Stimulated activated CD8-positive, alpha-beta memory T cell treated with anti-CD3 and anti-CD28 coated beads, Interleukin-12 subunit alpha, Interleukin-12 subunit beta, amount 100 ng/mL, for 1 hour (primary cell): ENCODE measurements around the gene ARHGAP15.

Source experiments
- DNase-seq: peaks from one replicate; pipeline ENCODE4 v3.0.0-alpha.2; 2020; ENCODE audit warnings: low read depth

ARHGAP15 gene

DNA sequence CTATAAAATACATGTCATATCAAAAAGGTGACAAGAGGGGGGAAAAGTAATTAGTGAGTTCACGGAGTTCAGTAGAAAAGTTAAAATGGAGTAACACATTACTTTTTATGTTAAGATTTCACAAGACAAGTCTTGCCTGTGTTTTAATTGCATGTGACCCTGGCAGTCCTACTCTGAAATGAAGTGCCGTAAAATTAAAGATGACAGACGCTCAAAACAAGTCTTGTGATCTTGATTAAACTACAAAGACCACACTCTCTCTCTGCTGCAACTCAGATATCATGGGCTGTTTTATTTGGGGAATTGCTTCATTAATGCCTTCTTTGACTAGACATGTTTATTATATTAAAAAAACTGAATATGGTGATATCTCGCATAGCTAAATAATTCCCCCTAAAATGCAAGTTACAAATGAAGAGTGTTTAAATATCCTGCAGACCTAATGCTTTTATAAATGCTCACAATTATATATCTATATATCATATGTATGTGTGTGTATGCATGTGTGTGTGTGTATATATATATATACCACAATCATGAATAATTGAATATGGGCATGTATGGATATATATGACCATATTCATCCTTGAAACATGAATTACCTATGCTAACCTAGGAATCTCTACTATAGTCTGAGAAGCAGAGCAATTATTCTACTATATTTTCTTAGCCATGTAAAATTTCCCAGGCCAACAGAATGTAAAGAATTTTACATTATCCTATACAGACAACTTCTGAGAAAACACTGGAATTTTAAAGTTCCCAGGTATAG lies 647.5 kb downstream of the ARHGAP15 start:
- no peak for DNase-seq

DNA sequence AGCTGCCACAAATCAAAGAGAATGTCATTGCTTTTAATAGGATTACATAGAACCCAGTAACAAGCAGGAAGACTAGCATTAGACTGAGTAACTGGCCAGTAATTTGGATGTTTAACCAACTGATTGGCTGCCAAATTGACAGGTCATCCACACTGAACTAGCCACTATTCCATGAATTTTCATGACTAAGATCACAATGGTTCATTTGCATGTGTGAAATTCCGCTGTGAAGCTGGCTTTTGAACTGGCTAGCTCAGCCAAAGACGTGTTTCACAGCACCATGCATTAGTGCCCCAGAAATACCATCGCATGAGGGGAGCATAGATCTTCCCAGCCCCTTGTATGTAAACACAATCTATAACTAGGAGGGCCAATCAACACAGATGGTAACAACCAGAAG lies 649.8 kb downstream of the ARHGAP15 start:
- DNase-seq: no peak

DNA sequence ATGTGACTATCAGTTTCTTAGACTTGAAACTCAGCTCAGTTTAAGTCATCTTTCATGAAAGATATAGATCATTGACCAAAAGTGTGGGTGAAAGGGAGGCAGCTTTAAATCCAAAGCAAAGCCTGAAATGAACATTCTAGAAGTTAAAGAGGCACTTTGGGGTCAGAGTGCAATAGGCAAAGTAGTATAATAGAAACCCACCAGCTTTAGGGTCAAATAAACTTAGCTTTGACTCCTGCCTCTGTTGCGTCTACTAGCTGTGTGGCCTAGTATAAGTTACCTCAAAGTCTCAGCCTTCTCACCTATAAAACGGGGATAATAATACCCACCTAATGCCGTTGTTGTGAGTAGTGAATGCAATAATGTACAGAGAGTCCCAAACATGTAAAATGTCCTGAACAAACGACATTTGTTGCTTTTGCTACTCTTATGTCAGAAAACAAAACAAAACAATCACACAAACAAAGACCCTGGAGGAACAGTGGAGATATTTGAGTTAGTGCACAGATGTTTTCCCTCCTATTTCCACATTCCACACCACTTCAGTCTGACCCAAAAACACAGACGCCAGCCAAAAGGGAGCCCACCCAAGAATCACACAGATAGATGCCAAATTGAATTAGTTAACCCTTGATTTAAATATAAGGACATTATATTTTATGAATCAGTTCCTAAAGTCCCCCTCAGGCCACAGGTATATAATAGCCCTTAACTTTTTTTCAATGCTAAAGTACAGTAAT lies 657.0 kb downstream of the ARHGAP15 start:
- DNase-seq: no peak

DNA sequence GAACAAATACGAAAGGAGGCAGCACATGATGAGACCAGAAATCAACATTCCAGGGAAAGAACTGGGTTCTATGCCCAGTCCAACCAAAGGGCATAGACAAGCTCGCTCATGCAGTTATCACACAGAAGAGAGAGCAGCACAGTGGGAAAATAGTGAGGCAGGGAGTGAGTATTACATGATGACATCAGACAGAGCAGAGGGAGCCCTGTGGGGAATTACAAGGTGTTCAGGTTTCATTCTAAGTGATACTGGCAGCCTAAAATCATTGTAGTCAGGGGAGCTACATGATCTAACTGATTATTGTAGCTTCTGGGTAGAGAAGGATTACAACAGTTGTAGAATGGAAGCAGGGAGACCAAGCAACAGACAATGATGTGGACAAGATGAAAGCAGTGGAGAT lies 658.5 kb downstream of the ARHGAP15 start:
- DNase-seq: no peak

DNA sequence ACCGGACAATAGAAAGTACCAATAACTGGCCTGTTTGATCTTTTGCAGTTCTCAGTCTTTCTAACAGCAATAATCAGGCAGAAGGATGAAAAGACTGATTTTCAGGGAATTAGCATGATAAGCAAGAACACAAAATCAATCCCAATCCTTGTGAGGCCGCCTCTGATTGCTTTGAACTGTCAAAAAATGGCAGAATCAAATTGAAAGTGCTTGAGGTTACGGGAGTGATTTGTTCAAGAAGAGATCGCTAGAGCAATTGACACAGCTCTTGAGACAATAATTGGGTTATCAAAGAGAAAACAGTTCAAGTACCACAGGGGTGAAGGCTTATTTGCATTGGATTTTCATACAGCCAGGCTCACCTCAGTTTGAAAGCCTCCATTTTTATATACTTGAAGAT lies 663.4 kb downstream of the ARHGAP15 start:
- no peak for DNase-seq

DNA sequence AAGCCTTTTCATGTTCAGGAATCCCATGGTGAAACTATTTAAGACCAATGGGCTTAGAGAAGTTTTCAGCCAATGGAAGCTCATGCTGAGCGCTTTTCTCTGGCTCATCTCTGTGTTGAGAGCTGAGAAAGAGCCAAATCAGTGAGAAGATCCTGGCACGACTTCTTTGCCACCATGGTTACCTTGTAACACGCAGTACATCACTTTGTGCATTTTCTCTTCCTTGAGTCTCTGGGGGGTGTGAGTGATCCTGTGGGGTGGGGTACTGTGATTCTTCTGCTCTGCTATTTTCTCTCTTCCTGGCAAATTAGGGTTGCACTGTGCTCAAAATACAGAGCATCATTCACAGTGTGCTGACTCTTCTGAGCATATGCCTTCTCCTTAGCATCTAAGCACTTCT lies 664.2 kb downstream of the ARHGAP15 start:
- DNase-seq: no peak

DNA sequence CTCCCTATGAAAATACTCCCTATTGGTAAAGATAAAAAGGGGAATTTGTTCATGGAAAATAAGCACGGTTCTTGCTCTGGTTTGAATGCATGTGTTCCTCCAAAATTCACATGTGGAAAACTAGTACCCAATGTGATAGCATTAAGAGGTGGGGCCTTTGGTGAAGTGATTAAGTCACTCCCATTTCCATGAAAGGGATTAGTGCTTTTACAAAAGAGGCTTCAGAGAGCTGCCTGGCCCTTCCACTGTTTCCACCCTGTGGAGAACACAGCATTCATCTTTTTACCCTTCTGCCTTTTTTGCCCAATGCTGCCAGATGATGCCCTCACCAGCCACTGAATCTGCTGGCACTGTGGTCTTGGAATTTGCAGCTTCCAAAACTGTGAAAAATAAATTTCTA lies 666.8 kb downstream of the ARHGAP15 start:
- no peak for DNase-seq

DNA sequence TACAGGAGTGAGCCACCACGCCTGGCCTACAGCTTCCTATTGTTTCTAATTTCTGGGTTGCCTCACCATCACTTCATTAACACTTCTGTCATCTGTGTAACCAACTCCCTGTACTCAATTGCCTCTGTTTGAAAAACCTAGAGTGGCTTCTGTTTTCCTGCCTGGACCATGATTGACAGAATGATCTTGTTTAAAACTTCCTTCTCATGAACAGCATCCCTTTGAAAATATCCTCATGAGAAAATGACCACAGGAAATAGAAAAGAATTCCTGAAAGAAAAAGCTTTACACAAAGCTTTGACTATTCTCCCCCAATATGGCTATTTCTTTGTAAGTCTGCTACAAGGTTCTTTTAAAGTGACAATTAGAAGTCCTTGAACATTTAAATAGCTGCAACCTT lies 672.3 kb downstream of the ARHGAP15 start:
- no peak for DNase-seq

DNA sequence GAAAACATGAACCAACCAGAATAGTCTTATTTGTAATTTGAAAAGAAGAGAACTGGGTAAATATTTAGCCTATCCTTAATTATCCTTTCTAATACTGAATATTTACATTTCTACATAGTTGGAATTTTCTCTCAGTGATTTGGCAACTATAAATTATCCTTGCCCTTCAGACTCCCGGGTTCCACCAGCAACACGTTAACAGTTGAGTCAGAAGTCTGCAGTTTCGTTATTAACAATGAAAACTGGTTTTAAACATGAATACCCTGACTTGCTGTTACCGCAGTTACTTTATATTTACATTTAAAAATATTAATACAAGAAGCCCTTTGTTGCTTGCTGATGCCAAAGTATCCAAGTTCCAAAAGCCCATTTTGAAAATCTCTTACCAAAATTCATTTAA lies 673.0 kb downstream of the ARHGAP15 start:
- no peak for DNase-seq

DNA sequence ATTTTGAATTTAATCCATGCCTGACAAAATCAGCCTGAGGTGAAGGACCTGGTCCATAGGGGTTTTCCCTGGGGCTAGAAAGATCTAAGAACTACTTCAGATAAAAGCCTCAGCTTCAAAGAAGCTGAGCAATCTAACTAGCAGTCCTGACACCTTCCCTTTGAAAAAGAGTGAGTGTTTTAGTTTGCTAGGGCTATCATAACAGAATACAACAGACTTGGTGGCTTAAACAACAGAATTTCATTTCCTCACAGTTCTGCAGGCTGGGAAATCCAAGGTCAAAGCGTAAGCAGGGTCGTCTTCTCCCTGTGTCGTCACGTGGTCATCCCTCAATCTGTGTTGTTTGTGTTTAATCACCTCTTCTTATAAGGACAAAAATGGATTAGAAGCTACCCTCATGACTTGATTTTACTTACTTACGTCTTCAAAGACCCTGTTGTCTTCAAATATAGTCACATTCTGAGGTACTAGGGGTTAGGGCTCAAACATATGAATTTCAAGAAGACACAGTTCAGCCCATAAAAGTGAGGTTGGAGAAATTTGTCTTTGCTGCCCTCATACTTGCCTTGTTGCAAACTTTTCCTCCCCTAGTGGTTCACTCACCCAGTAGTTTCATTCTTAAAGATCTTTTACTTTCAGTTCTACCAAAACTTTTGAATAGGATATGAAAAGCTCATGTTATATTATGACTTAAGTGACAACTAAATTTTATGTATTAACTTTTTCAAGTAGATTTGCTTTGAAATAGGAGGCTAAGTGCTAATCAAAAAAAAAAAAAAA lies 673.8 kb downstream of the ARHGAP15 start:
- DNase-seq: no peak

DNA sequence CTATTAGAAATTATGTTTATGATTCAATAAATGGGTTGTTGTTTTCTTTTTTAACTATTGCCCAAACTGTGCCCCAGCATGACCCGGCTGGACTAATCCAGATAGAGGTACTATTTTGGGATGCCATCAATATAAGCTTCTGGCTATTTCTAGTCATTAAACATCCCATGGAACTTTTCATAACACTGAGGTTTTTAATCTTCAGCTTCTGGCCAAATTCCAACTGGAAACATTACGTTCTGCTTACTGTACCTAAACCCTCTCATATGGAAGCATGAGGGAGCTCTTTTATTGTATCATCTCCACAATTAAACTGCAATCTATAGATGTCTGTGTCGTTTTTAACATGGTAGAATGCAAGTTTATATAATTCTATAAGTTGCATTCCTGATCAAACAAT lies 674.7 kb downstream of the ARHGAP15 start:
- no peak for DNase-seq

DNA sequence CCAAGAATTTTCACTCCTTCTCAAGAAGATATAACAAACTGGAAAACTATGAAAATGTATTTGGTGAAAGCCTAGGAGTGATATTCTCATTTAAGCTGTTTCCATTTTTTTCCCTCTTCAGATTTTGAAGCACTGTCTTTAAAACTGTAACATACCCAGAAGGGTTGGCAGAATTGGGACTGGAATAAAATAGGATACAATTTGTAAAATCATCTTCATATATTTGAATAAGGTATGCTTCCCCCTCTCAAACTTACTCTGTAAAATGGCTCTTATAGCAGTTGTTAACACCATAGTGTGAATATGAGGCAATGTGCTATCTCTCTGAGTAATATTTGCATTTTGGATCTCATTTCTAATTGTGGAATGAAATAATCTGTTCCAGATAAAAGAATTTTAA lies 676.4 kb downstream of the ARHGAP15 start:
- no peak for DNase-seq

DNA sequence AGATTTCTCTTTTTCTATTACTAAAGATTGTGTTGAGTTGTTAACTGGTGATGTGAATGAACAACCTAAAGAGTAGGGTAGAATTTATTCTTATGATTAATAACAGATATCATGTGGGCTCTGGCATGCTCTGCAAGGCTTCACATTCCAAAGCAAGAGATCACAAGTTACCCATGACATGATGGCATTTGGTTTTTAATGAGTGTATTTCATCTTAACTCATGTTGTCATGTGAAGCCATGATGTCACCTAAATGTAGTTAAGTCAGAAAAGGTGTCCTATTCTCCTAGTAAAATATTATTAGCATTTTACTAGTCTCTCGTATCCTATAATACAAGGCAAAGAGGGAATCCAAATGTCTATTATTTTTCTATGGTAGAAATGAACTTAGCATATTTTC lies 678.0 kb downstream of the ARHGAP15 start:
- DNase-seq: no peak

DNA sequence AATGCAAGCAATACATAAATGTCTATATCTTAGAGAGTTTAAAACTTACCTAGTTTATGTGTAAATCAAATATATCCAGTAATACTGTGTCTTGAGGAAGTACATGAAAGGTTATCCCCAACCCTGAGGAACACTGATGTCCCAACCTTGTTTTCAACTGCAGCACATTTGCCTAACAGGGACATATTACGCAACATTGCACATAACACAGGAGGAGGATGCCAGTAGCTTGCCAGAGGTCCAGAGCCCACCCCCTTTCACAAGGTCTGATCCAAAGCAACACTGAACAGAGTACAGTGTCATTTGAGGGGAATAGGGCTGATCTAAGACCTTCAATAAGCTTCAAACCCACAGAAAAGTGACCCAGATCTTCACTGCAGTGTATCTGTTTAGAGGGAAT lies 678.5 kb downstream of the ARHGAP15 start:
- no peak for DNase-seq

DNA sequence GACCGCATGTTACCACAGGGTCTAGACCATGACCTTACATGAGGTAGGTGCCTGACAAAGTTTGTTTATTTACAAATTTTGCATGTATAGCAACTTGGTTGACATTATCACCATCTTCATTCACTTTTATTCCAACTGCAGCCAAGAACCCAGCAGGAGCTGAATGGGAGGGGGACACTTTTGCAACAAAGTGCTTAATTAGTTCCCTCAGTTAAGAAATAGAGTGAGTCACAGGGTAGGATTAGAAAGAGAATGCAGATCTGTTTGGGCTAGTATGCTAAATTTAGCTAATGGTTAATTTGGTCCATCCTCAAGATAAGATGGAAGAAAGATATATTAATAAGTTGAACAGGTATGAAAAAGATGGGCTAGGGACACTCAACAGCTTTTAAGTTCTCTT lies 678.9 kb downstream of the ARHGAP15 start:
- no peak for DNase-seq

DNA sequence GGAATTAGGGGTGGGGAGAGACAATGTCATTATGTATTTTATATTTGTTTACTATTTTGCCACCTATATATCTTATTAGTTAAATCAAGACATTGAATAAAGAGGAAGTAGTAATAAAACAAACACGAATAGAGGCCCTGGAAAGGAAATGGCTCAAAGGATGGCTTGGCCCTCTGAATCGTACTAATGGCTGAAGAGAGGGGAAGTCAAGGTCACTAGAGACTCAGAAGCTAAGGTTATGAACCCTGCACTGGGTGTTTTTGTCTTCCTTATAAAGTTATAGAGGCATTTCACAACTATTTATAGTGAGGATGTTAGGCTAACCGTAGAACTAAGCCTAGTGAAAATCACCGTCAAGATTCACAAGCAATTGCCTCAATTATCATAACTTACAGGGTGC lies 685.9 kb downstream of the ARHGAP15 start:
- DNase-seq: no peak

DNA sequence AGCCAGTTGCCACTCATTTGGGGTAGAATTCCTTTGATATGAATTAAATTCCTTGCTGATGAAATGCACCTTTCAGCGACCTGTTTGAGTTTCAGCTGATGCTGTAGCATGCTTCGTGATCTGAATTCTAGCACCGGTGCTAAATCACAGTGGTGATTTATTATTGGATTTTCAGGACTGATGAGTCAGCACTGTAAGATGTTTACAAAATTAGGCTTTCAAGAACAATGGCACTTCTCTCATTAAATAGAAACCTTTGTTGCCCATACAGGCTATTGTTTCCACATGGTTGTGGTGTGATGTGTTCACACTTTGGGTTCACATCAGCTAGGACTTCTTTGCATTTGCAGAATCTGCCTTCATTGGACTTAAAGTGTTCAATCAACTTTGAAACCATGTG lies 687.7 kb downstream of the ARHGAP15 start:
- no peak for DNase-seq
